HG03469 (cell line): ENCODE measurements around the gene WDR83.
"Not testable (repeated sequence)": the region's sequence is repeated elsewhere in the genome, so short reads cannot be mapped to it uniquely, and the experiment has no call there.

Experiments
- ATAC-seq: cut with Tn5 transposase; IDR thresholded peaks from one replicate; pipeline ENCODE4 v1.9.1; 2021; ENCODE audit warnings: mild to moderate bottlenecking, moderate library complexity, moderate number of reproducible peaks; ENCODE audit not compliant: unreplicated experiment

WDR83 gene

DNA sequence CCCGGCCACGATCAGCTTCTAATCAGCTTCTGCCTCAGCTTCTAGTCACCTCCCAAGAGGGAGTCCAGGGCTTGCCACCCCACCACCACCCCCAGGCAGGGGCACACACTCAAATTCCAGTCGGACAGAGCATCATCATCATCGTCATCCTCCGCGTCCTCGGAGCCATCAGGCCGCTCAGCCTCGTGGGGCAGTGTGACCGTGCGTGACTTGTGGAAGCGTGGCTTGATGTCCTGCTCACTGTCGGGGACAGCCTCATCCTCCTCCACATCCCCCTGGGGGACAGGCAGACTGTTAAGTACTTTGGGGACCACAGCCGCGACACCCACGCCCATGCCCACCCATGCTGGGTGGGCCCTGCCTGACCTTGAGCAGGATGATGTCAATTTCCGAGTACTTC lies 44.6 kb downstream of the WDR83 start:
- no peak for ATAC-seq

DNA sequence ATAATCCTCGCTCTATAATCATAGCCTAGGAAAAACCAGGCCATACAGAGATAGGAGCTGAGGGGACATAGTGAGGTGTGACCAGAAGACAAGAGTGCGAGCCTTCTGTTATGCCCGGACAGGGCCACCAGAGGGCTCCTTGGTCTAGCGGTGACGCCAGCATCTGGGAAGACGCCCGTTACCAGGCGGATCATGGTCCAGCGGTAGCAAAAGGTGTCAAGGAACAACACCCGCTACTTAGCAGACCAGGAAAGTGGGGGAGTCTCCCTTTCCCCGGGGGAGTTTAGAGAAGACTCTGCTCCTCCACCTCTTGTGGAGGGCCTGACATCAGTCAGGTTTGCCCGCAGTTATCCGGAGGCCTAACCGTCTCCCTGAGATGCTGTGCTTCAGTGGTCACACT lies 45.5 kb downstream of the WDR83 start:
- not testable (repeated sequence) for ATAC-seq

DNA sequence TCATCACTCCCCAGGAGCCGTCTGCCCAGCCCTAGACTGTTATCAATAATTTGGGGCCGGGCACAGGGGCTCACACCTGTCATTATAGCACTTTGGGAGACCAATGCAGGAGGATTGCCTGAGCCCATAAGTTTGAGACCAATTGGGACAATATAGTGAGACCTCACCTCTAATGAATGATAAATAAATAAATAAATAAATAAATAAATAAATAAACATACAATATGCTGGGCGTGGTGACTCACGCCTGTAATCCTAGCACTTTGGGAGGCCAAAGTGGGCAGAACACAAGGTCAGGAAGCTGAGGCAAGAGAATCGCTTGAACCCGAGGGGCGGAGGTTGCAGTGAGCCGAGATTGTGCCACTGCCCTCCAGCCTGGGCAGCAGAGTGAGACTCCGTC lies 46.7 kb downstream of the WDR83 start:
- ATAC-seq, result not testable (repeated sequence)

DNA sequence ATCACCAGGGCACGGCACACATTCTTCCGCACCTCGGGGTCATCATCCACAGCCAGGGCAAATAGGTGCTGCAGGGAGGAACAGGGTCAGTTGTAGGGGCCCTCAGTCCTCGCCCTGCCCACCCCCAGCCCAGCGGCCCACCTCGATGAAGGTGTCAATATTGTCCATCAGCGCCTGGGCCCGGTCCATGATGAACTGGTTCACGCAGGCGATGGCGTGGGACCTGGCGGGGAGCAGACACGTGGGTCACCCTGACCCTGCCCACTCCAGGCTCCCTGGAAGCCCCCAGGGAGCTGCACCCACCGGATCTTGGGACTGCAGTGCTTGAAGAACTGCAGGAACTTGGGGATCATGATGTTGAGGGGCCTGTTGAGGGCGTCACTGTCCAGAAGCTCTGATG lies 48.5 kb downstream of the WDR83 start:
- ATAC-seq, result no peak

DNA sequence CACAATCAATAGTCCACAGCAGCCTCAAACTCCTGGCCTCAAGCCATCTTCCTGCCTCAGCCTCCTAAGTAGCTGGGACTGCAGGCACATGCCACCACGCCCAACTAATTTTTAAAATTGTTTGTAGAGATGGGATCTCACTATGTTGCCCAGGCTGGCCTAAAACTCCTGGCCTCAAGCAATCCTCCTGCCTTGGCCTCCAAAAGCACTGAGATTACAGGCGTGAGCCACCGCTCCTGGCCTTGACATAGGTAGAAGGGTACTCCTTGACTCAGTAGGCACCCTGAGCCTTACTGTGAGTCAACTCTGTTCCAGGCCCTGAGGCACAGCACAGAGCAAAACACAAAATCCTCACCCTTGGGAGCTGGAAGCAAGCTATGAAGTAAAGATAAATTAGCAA lies 49.3 kb downstream of the WDR83 start:
- no peak for ATAC-seq

DNA sequence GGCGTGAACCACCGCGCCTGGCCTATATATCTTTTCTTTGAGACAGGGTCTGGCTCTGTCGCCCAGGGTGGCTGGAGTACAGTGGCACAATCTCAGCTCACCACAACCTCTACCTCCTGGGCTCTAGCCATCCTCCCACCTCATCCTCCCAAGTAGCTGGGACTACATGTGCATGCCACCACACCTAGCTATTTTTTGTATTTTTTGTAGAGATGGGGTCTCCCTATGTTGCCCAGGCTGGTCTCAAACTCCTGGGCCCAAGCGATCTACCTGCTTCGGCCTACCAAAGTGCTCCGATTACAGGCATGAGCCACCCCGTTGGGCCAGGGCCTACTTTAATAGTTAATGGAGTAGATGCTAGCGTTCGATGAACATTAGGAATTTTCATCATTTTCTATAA lies 53.7 kb downstream of the WDR83 start:
- no peak for ATAC-seq

DNA sequence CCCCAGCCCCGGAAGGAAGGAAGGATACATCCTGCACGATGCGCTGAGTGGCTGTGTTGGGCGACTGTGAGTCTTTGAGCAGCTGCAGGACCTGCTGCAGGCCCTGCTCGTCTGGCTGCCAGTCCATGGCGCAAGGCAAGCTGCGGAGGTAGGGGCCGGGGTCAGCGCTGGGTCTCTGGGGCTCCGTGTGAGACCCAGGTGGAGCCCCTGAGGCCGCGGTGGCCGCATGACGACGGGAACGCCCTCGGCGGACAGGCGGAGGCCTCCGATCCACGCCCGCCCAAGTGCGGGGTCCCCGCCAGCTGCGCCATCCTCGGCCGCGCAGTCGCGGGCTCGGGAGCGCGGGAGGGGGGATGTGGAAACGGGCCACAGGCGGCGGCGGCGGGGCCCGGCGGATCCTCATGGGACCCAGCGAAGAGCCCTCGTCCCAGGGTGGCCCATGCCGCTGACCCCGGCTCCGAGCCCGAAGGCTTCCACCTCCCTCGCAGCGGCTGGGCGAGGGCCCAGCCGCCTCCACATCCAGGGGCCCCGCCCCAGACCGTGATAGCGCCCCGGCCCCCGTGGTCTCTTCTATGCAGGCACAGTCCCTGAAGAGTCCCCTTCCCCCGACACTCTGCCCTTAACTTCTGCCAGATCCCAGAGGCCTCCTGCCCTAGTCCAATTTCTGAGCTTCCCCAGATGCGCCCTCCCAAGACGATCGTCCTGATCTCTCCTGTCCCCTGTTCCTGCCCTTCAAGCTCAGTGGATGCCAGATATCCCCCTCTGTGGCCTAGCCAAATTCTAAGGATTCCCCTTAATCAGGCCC lies 54.4 kb downstream of the WDR83 start:
- no peak for ATAC-seq

DNA sequence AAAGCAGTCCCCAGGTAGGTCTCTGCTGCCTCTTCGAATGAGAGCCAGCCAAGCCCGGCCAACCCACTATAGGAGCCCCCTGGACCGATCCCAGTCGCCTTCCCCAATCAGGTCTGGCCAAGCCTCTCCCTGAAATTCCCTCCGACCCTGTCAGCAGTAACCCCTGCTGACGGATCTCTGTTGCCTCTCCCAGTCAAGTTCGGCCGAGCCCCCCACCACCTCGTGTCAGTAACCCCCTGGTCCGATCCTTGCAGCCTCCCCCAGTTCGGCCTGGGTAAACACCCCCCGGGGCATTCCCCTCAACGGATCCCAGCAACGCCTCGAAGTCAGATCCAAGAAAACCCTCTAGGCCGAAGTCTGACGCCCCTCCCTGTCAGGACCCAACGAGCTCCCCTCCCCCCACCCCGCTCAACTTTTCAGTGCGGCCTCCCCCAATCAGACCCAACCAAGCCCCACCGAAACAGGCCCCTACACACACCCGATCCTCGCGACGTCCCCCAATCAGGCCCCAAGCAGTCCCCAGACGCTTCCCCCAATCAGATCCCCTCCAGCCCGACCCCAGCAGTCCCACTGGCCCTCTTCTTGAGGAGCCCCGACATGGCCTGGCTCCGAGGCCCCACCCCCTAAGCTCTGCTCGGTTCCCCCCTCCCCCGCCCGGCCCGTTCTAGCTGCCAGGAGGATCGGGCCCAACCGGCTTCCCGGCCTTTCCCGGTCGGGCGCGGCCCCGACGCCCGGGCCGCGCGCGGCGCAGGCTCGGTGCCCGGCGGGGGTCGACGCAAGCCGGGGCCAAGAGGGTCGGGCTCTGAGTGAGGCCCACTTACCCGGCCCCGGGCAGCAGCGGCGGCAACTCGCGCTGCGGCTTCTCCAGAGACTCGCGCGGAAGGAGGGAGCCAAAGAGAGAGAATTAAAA lies 55.3 kb downstream of the WDR83 start:
- ATAC-seq, result no peak

DNA sequence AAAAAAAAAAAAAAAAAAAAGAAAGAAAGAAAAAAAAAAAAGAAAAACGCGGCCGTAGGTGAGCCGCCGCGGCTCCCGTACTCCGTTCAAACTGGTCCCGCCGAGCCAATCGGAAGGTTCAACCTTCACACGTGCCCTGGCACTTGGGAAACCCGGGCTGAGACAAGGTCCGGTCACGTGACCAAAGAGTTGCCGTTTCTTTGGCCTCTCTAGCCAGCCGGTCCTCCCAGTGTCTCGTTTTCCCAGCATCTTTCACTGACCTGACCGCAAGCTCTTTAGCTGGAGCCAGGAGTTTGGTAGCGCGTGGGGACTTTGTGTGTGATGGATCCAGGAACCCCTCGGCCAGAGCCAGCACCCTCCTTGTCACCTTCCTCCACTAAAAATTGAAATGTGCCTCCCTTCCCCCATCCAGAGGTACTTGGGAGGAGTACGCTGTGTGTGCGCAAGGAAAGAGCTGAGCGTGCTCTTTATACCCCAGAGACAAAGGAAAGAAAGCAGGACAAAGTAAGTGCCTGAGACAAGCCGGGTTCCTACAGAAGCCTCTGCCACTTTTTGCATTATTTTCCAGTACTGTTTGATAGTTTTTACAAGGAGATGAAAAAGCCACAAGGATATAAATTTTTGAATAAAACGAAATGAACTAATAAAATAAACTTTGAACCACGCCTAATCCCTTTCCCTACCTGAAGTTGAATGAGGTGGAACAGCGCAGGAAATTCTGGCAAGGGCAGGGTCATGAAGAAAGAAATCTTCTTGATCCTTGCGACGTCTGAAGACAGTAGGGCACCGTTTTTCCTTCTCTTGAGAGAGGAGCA lies 56.2 kb downstream of the WDR83 start:
- peak; percentile 55 for ATAC-seq

DNA sequence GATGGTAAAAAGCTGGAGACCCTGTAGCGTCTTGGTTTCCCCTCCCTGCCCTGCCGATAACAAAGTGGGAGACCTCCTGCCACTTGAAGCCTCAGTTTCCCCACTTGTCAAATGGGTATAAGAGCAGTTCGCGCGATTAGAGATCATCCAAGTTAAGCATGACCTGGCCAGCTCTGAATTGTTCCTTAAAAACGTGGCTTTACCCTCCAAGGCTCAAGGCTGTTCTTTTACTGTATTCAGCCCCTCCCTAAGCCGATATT lies 56.7 kb downstream of the WDR83 start:
- ATAC-seq, result no peak

DNA sequence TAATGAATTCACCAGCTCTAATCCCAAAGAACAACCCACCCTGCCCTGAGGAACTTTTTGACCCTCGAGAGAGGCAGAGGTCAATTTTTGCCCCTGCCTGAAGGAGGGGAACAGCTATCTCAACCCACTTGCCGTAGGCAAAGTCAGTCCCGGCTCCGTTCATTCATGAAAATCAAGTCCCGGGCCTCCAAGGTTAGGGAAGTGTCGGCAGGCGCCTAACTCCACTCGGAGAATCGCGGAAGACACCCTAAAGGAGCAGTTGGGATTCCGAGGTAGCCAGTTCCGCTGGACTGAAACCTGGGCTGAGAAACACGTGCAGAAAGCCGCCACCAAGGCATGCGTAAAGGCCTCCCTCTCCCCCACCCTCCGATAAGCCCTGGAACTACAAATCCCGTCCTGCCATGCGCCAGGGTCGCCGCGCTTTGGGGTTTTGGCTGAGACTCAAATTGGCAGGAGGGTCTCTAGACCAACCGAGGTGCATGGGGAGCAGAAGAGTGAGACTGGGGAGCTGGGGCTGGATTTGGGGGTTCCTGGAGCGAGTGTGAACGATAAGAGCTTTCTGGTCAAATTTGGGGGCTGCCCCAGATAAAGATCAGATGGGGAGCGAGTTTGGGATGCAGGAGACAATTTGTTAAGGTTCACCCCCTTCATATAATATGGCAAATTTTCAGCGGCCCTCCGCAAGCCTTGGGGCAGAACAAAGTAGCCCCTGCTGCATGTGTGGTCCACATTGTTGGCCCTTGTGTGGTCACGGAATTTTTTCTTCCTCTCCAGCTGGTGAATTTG lies 57.2 kb downstream of the WDR83 start, which contains the start of gene TNPO2:
Gene TNPO2 (minus strand): TSS at position 292 of the 786 bp plus-strand sequence. CDS start 2,955 bp downstream, outside the sequence.
- ATAC-seq, result no peak
